Measurements from ENCODE around the gene FAM13B.

GRCh38 chr5:138025285-138025684 is 7.6 kb downstream of the FAM13B start:
- TF ChIP-seq EZH2 (IDR thresholded peaks at IDR 0.05), result no peak
- TF ChIP-seq POLR2AphosphoS5 (IDR thresholded peaks at IDR 0.05; ENCODE audit: borderline replicate concordance, low read depth, low read length), result no peak
- TF ChIP-seq FOXP2 (optimal IDR thresholded peaks at IDR 0.05; ENCODE audit: control extremely low read depth, extremely low read length, insufficient read depth), result no peak
